ENCODE results near the gene STUB1. TPM values are rescaled to one million over a fixed set of nuclear protein-coding genes. Genes with fewer than 3 reads are reported as not detected.

Gene STUB1
- total RNA-seq, 4 donors from 2014 or later, result 51.9 to 190 (median 134) TPM

- H3K27ac ChIP-seq, result peak overlapping the region; percentile 93 to 96 (median 95)
Observed at GRCh38 chr16:647173-647902, 32.9 kb upstream of the STUB1 start.

GRCh38 chr16:648071-648780 is 32.0 kb upstream of the STUB1 start:
- in situ Hi-C loops (cut with MboI; ENCODE audit: low pct_ligation_motif_present in 1 of 4, low pct_unique_long_range_greater_than_20kb in 1 of 4, low sequenced_read_pairs in 3 of 4), result no loop called here
- 17% methylated on average over 19 of the region's 24 CpGs; no CpG with 5 or more reads in 1 of the 2 donors for WGBS, 2 donors (ENCODE audit: low coverage in 1 of 2)
- DNase-seq, result peak; percentile 90
- Histone ChIP-seq H3K4me1 (peaks cover 40 to 68% (median 67%) of the 10 kb centered on the region in 4 donors), H3K27me3 (no peaks in the 10 kb centered on the region), H3K27ac (peak overlapping the region; percentile 93 to 96 (median 95)), H3K36me3 (no peaks in the 10 kb centered on the region), H3K4me3 (peak overlapping the region; percentile 52 to 86 (median 71)), H3K9me3 (no peaks in the 10 kb centered on the region)
- TF ChIP-seq POLR2A (IDR thresholded peaks at IDR 0.05), result peak; percentile 31
- TF ChIP-seq, protein P1, sequence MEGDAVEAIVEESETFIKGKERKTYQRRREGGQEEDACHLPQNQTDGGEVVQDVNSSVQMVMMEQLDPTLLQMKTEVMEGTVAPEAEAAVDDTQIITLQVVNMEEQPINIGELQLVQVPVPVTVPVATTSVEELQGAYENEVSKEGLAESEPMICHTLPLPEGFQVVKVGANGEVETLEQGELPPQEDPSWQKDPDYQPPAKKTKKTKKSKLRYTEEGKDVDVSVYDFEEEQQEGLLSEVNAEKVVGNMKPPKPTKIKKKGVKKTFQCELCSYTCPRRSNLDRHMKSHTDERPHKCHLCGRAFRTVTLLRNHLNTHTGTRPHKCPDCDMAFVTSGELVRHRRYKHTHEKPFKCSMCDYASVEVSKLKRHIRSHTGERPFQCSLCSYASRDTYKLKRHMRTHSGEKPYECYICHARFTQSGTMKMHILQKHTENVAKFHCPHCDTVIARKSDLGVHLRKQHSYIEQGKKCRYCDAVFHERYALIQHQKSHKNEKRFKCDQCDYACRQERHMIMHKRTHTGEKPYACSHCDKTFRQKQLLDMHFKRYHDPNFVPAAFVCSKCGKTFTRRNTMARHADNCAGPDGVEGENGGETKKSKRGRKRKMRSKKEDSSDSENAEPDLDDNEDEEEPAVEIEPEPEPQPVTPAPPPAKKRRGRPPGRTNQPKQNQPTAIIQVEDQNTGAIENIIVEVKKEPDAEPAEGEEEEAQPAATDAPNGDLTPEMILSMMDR (IDR thresholded peaks at IDR 0.05), result peak; percentile 22 to 80 (median 48)
- TF ChIP-seq POLR2AphosphoS5 (IDR thresholded peaks at IDR 0.05), result peak; percentile 6 to 73 (median 61)
- TF ChIP-seq EP300 (IDR thresholded peaks at IDR 0.05; ENCODE audit: low read depth), result peak; percentile 10
- intact Hi-C loops (cut with DNase I; ENCODE audit: low total_unique reads), result no loop called here

More at GRCh38 chr16:647173-647902, 32.9 kb upstream of the STUB1 start:
- Histone ChIP-seq H3K27me3 (no peaks in the 10 kb centered on the region), H3K4me3 (peak overlapping the region in 2 of 4 donors; percentile 81 to 86), H3K4me1 (peaks cover 48 to 76% (median 76%) of the 10 kb centered on the region in 4 donors), H3K36me3 (no peaks in the 10 kb centered on the region), H3K9me3 (no peaks in the 10 kb centered on the region)
- in situ Hi-C loops (cut with MboI; ENCODE audit: low pct_ligation_motif_present in 1 of 4, low pct_unique_long_range_greater_than_20kb in 1 of 4, low sequenced_read_pairs in 3 of 4) (no loop called here), intact Hi-C loops (cut with DNase I; ENCODE audit: low total_unique reads) (no loop called here)
- WGBS, 2 donors (ENCODE audit: low coverage in 1 of 2), result 21% methylated on average over 19 of the region's 25 CpGs; no CpG with 5 or more reads in 1 of the 2 donors
- TF ChIP-seq POLR2A (IDR thresholded peaks at IDR 0.05) (peak; percentile 68), EP300 (IDR thresholded peaks at IDR 0.05; ENCODE audit: low read depth) (no peak), POLR2AphosphoS5 (IDR thresholded peaks at IDR 0.05) (peak in 2 of 3 donors; percentile 27 to 34)
- TF ChIP-seq, protein P1 (IDR thresholded peaks at IDR 0.05), result no peak
- DNase-seq, result peak; percentile 71

- Histone ChIP-seq H3K9me3 (no peaks in the 10 kb centered on the region), H3K4me1 (peaks cover 36 to 60% (median 60%) of the 10 kb centered on the region in 4 donors), H3K4me3 (peak within 1 kb of the TSS; percentile 52 to 86 (median 71)), H3K27ac (peak within 1 kb of the TSS; percentile 93 to 96 (median 95)), H3K27me3 (no peaks in the 10 kb centered on the region), H3K36me3 (no peaks in the 10 kb centered on the region)
- TF ChIP-seq POLR2A (IDR thresholded peaks at IDR 0.05) (peak; percentile 73), POLR2AphosphoS5 (IDR thresholded peaks at IDR 0.05) (peak; percentile 66 to 90 (median 86)), EP300 (IDR thresholded peaks at IDR 0.05; ENCODE audit: low read depth) (no peak)
- TF ChIP-seq, protein P1 (IDR thresholded peaks at IDR 0.05), result no peak
- intact Hi-C loops (cut with DNase I; ENCODE audit: low total_unique reads) (no loop called here), in situ Hi-C loops (cut with MboI; ENCODE audit: low pct_ligation_motif_present in 1 of 4, low pct_unique_long_range_greater_than_20kb in 1 of 4, low sequenced_read_pairs in 3 of 4) (no loop called here)
- 0 to 1% methylated on average over 7 to 44 of the region's 91 CpGs for WGBS, 2 donors (ENCODE audit: low coverage in 1 of 2)
- DNase-seq, result peak; percentile 96
Observed at GRCh38 chr16:648781-649589, 31.2 kb upstream of the STUB1 start, which contains the start of gene WDR90. Gene WDR90 (plus strand): TSS chr16:649365. CDS start chr16:649417, 52 bp downstream.

Measured in transverse colon (tissue), 4 donors.